Measurements from ENCODE around the gene NANOS3.
A peak's percentile ranks its signal among the peaks of the same experiment; 100 is the strongest.
"Not testable (repeated sequence)": the region's sequence is repeated elsewhere in the genome, so short reads cannot be mapped to it uniquely, and the experiment has no call there.

The NANOS3 gene

GRCh38 chr19:13843104-13843921 lies 33.6 kb upstream of the NANOS3 start:
- no peak for DNase-seq

- DNase-seq, result no peak
Measured at GRCh38 chr19:13844130-13844631, 32.8 kb upstream of the NANOS3 start.

GRCh38 chr19:13846557-13847406 lies 30.2 kb upstream of the NANOS3 start:
- DNase-seq, result peak; percentile 100

GRCh38 chr19:13847407-13848339 lies 29.3 kb upstream of the NANOS3 start:
- peak; percentile 88 for DNase-seq

GRCh38 chr19:13848340-13848677 lies 28.6 kb upstream of the NANOS3 start:
- no peak for DNase-seq

- DNase-seq, result no peak
Measured at GRCh38 chr19:13848798-13849676, 27.9 kb upstream of the NANOS3 start.

- peak; percentile 79 for DNase-seq
Measured at GRCh38 chr19:13849991-13850909, 26.7 kb upstream of the NANOS3 start.

GRCh38 chr19:13850910-13851733 lies 25.8 kb upstream of the NANOS3 start:
- peak; percentile 92 for DNase-seq

- not testable (repeated sequence) for DNase-seq
Measured at GRCh38 chr19:13851734-13852114, 25.2 kb upstream of the NANOS3 start.

GRCh38 chr19:13852171-13852707 lies 24.7 kb upstream of the NANOS3 start:
- DNase-seq, result not testable (repeated sequence)

- DNase-seq, result no peak
Measured at GRCh38 chr19:13856497-13856896, 20.4 kb upstream of the NANOS3 start.

GRCh38 chr19:13859361-13859880 lies 17.5 kb upstream of the NANOS3 start:
- DNase-seq, result no peak

- DNase-seq, result no peak
Measured at GRCh38 chr19:13860679-13861391, 16.1 kb upstream of the NANOS3 start.

- DNase-seq, result peak; percentile 63
Measured at GRCh38 chr19:13861392-13861713, 15.6 kb upstream of the NANOS3 start.

GRCh38 chr19:13861714-13862531 lies 15.0 kb upstream of the NANOS3 start:
- DNase-seq, result peak; percentile 94

- DNase-seq, result no peak
Measured at GRCh38 chr19:13864046-13864666, 12.8 kb upstream of the NANOS3 start.
